Smooth muscle cell (in vitro differentiated cells): Measurements from ENCODE around the gene CSNK1A1L. TPM values are rescaled to one million over a fixed set of nuclear protein-coding genes. Genes with fewer than 3 reads are reported as not detected.

Source experiments
- DNase-seq: peaks from one replicate; lab custom pipeline; 2025; ENCODE audit not compliant: unreplicated experiment; lab: John Stamatoyannopoulos, UW
- H2AFZ ChIP-seq: fragments of 200-600 bp; sonication (generic); 2 replicates; pipeline ENCODE4 v1.6.0; 2016; ENCODE audit warnings: antibody characterized with exemption, low read depth, mild to moderate bottlenecking
- H3F3A ChIP-seq: fragments of 200-600 bp; sonication (generic); 2 replicates; pipeline ENCODE4 v1.6.0; 2017; ENCODE audit warnings: antibody characterized with exemption, low read depth
- H3K27ac ChIP-seq: fragments of 200-600 bp; sonication (generic); 2 replicates; pipeline ENCODE4 v1.5.1; 2016; ENCODE audit warnings: low read depth, mild to moderate bottlenecking
- H3K27me3 ChIP-seq: fragments of 200-600 bp; sonication (generic); 2 replicates; pipeline ENCODE4 v1.6.1; 2016; ENCODE audit warnings: low read depth, mild to moderate bottlenecking
- H3K36me3 ChIP-seq: fragments of 200-600 bp; sonication (generic); 2 replicates; pipeline ENCODE4 v1.5.1; 2016; ENCODE audit warnings: low read depth
- H3K4me1 ChIP-seq: fragments of 200-600 bp; sonication (generic); 2 replicates; pipeline ENCODE4 v1.5.1; 2016; ENCODE audit warnings: low read depth
- H3K4me2 ChIP-seq: fragments of 200-600 bp; sonication (generic); 2 replicates; pipeline ENCODE4 v1.6.0; 2016; ENCODE audit warnings: mild to moderate bottlenecking
- H3K4me3 ChIP-seq: fragments of 200-600 bp; sonication (generic); 2 replicates; pipeline ENCODE4 v1.5.1; 2016; ENCODE audit warnings: mild to moderate bottlenecking
- H3K79me2 ChIP-seq: fragments of 200-600 bp; sonication (generic); 2 replicates; pipeline ENCODE4 v1.6.0; 2016; ENCODE audit warnings: low read depth, mild to moderate bottlenecking
- H3K9ac ChIP-seq: fragments of 200-600 bp; sonication (generic); 2 replicates; pipeline ENCODE4 v1.6.0; 2016; ENCODE audit warnings: low read depth
- H3K9me3 ChIP-seq: fragments of 200-600 bp; sonication (generic); replicated peaks from 2 replicates; pipeline ENCODE4 v1.5.1; 2016; ENCODE audit warnings: low read depth
- H4K20me1 ChIP-seq: fragments of 200-600 bp; sonication (generic); 2 replicates; pipeline ENCODE4 v1.6.0; 2016; ENCODE audit warnings: low read depth
- CTCF ChIP-seq: fragments of 200-600 bp; sonication (generic); IDR thresholded peaks from 2 replicates; pipeline ENCODE4 v1.5.1; 2017; ENCODE audit warnings: borderline replicate concordance, mild to moderate bottlenecking, antibody characterized with exemption; ENCODE audit not compliant: insufficient read depth, poor library complexity, severe bottlenecking
- WGBS: methylation state at CpG from one replicate; pipeline ENCODE4 v1.1.7; 2016; ENCODE audit warnings: low lambda C conversion rate; 5-methylcytosine and 5-hydroxymethylcytosine counted together
- polyA plus RNA-seq: library from polyadenylated mRNA; unstranded; fragments of >200 nt; fragmentation: Nextera tagmentation; extraction: Ambion mirVana; gene quantifications from 2 replicates; pipeline ENCODE4 v1.2.1, GENCODE V29; 2016
- total RNA-seq: library from RNA; depleted of rRNA; stranded (reverse); fragments of >200 nt; gene quantifications from 2 replicates; pipeline ENCODE4 v1.2.3, GENCODE V29; 2014

The CSNK1A1L gene
- total and polyA plus RNA-seq, 2 experiments from 2014 or later: not detected

- Histone ChIP-seq H3K36me3 (no peaks in the 10 kb centered on the region), H3K4me1 (no peaks in the 10 kb centered on the region), H3K79me2 (no peaks in the 10 kb centered on the region), H3K27ac (no peak overlapping the region), H3K4me2 (no peak overlapping the region), H3K9me3 (no peaks in the 10 kb centered on the region), H4K20me1 (no peaks in the 10 kb centered on the region), H2AFZ (no peak overlapping the region), H3K4me3 (no peak overlapping the region), H3K27me3 (no peaks in the 10 kb centered on the region), H3F3A (no peaks in the 10 kb centered on the region), H3K9ac (no peak overlapping the region)
- WGBS: 91% methylated on average over 7 of the region's 7 CpGs
- no peak for DNase-seq
- no peak for TF ChIP-seq CTCF
These were observed 34.5 kb downstream of the CSNK1A1L start for GRCh38 chr13:37070956-37071355.

- Histone ChIP-seq H3K4me2 (no peak overlapping the region), H3K9me3 (no peaks in the 10 kb centered on the region), H3K27me3 (no peaks in the 10 kb centered on the region), H3K27ac (no peak overlapping the region), H3F3A (no peaks in the 10 kb centered on the region), H4K20me1 (no peaks in the 10 kb centered on the region), H3K79me2 (no peaks in the 10 kb centered on the region), H3K4me3 (no peak overlapping the region), H3K36me3 (no peaks in the 10 kb centered on the region), H3K9ac (no peak overlapping the region), H2AFZ (no peak overlapping the region), H3K4me1 (no peaks in the 10 kb centered on the region)
- WGBS: 89% methylated on average over 9 of the region's 9 CpGs
- no peak for TF ChIP-seq CTCF
- no peak for DNase-seq
These were observed 35.2 kb downstream of the CSNK1A1L start for GRCh38 chr13:37070145-37070695.

GRCh38 chr13:37069597-37070103, 35.8 kb downstream of the CSNK1A1L start:
- no peak for DNase-seq
- no peak overlapping the region for H3K4me3 ChIP-seq
- no peak overlapping the region for H2AFZ ChIP-seq
- WGBS: 88% methylated on average over 10 of the region's 22 CpGs
- no peaks in the 10 kb centered on the region for H3F3A ChIP-seq
- H3K4me2 ChIP-seq: no peak overlapping the region
- H4K20me1 ChIP-seq: no peaks in the 10 kb centered on the region
- no peaks in the 10 kb centered on the region for H3K27me3 ChIP-seq
- no peak overlapping the region for H3K9ac ChIP-seq
- H3K36me3 ChIP-seq: no peaks in the 10 kb centered on the region
- H3K27ac ChIP-seq: no peak overlapping the region
- H3K79me2 ChIP-seq: no peaks in the 10 kb centered on the region
- no peak for TF ChIP-seq CTCF
- no peaks in the 10 kb centered on the region for H3K4me1 ChIP-seq
- H3K9me3 ChIP-seq: no peaks in the 10 kb centered on the region

GRCh38 chr13:37068962-37069361, 36.5 kb downstream of the CSNK1A1L start:
- peak; percentile 42 for TF ChIP-seq CTCF
- H3K9me3 ChIP-seq: no peaks in the 10 kb centered on the region
- no peak for DNase-seq

More at GRCh38 chr13:37068962-37069361, 36.5 kb downstream of the CSNK1A1L start:
- Histone ChIP-seq H3F3A (no peaks in the 10 kb centered on the region), H3K27ac (no peak overlapping the region), H3K4me2 (no peak overlapping the region), H3K79me2 (no peaks in the 10 kb centered on the region), H3K4me3 (no peak overlapping the region), H3K27me3 (no peaks in the 10 kb centered on the region), H4K20me1 (no peaks in the 10 kb centered on the region), H3K36me3 (no peaks in the 10 kb centered on the region), H3K9ac (no peak overlapping the region), H3K4me1 (no peaks in the 10 kb centered on the region), H2AFZ (no peak overlapping the region)
